OCI-LY3 (cell line): ENCODE data around the gene ACVRL1.

Experiments
- H2AFZ ChIP-seq: fragments of 200-600, 300-600 bp; shearing (Covaris generic); 2 replicates; pipeline ENCODE4 v1.6.0; 2014; ENCODE audit warnings: antibody characterized with exemption, low read depth, low read length
- H3K27ac ChIP-seq: fragments of 200-600, 300-600 bp; sonication (generic); 2 replicates; pipeline ENCODE4 v1.5.1; 2014; ENCODE audit warnings: mild to moderate bottlenecking, low read length, moderate library complexity, mixed read lengths
- H3K27me3 ChIP-seq: fragments of 200-600, 300-600 bp; sonication (generic); 2 replicates; pipeline ENCODE4 v1.6.1; 2014; ENCODE audit warnings: low read depth, low read length, mixed read lengths
- H3K36me3 ChIP-seq: fragments of 200-600, 300-600 bp; sonication (generic); replicated peaks from 2 replicates; pipeline ENCODE3; 2014; ENCODE audit warnings: low read depth, low read length, mixed read lengths
- H3K4me1 ChIP-seq: fragments of 300-600, 200-600 bp; sonication (generic); 2 replicates; pipeline ENCODE4 v1.6.1; 2014; ENCODE audit warnings: low read length, mixed read lengths
- H3K4me2 ChIP-seq: fragments of 200-600, 300-600 bp; sonication (generic); 2 replicates; pipeline ENCODE4 v1.6.1; 2014; ENCODE audit warnings: low read length, mixed read lengths
- H3K4me3 ChIP-seq: fragments of 300-600, 200-600 bp; sonication (generic); 2 replicates; pipeline ENCODE4 v1.5.1; 2014; ENCODE audit warnings: antibody characterized with exemption, mild to moderate bottlenecking, low read length, moderate library complexity
- H3K79me2 ChIP-seq: fragments of 300-600, 200-600 bp; shearing (Covaris generic); 2 replicates; pipeline ENCODE4 v1.6.1; 2014; ENCODE audit warnings: mild to moderate bottlenecking, low read length, mixed read lengths
- H3K9ac ChIP-seq: fragments of 300-600, 200-600 bp; shearing (Covaris generic); 2 replicates; pipeline ENCODE4 v1.6.0; 2014; ENCODE audit warnings: mild to moderate bottlenecking, low read length, moderate library complexity
- H3K9me3 ChIP-seq: fragments of 200-600, 300-600 bp; shearing (Covaris generic); 2 replicates; pipeline ENCODE4 v1.6.1; 2014; ENCODE audit warnings: low read length, mixed read lengths; ENCODE audit not compliant: insufficient read depth
- H4K20me1 ChIP-seq: fragments of 200-600, 300-600 bp; sonication (generic); 2 replicates; pipeline ENCODE4 v1.6.1; 2016; ENCODE audit warnings: low read length, mixed read lengths; ENCODE audit not compliant: insufficient read depth
- CTCF ChIP-seq: fragments of 200-600, 300-600 bp; sonication (generic); IDR thresholded peaks from 2 replicates; pipeline ENCODE4 v1.5.1; 2014; ENCODE audit warnings: antibody characterized with exemption, low read length, low read depth
- EZH2phosphoT487 ChIP-seq: fragments of 200-600 bp; shearing (Covaris generic); IDR thresholded peaks from 2 replicates; pipeline ENCODE4 v1.6.1; 2018; ENCODE audit warnings: antibody characterized with exemption, mixed run types, low read depth

The ACVRL1 gene

GRCh38 chr12:51868821-51869495 is 38.3 kb upstream of the ACVRL1 start:
- Histone ChIP-seq H3K9me3 (no peaks in the 10 kb centered on the region), H3K79me2 (no peaks in the 10 kb centered on the region), H3K4me1 (no peaks in the 10 kb centered on the region), H3K27ac (no peak overlapping the region), H3K27me3 (peaks cover 14% of the 10 kb centered on the region), H3K4me2 (no peak overlapping the region), H4K20me1 (no peaks in the 10 kb centered on the region), H3K9ac (no peak overlapping the region), H3K4me3 (no peak overlapping the region), H2AFZ (no peak overlapping the region), H3K36me3 (no peaks in the 10 kb centered on the region)
- TF ChIP-seq EZH2phosphoT487: no peak
- TF ChIP-seq CTCF: no peak

- TF ChIP-seq EZH2phosphoT487: no peak
- TF ChIP-seq CTCF: no peak
- Histone ChIP-seq H3K79me2 (no peaks in the 10 kb centered on the region), H3K9me3 (no peaks in the 10 kb centered on the region), H3K9ac (no peak overlapping the region), H3K4me3 (no peak overlapping the region), H3K4me1 (no peaks in the 10 kb centered on the region), H3K27ac (no peak overlapping the region), H3K36me3 (no peaks in the 10 kb centered on the region), H3K27me3 (peaks cover 14% of the 10 kb centered on the region), H3K4me2 (no peak overlapping the region), H4K20me1 (no peaks in the 10 kb centered on the region), H2AFZ (no peak overlapping the region)
These were observed 37.8 kb upstream of the ACVRL1 start for GRCh38 chr12:51869496-51869865.

DNA sequence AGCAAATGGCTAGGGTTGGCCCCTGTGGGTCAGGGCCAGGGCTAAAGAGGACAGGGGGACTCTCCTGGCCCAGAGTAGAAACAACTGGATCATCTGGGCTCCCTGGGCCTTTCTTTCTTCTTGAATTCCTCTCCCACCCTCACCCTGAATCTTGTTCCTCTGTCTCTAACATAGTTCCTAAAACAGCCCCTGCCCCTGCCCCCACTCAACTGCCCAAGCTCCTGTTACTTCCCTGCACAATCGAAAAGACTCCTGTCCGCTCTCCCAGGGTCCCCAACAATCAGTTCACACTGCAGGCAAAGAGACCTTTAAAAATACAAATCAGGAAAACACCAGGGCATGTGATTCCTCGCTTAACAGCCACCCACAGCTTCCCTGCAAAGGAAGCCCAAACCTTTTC is 37.4 kb upstream of the ACVRL1 start:
- H3K36me3 ChIP-seq: no peaks in the 10 kb centered on the region
- H3K4me3 ChIP-seq: no peak overlapping the region
- TF ChIP-seq EZH2phosphoT487 (no peak), CTCF (no peak)
- H4K20me1 ChIP-seq: no peaks in the 10 kb centered on the region
- no peak overlapping the region for H3K27ac ChIP-seq
- H3K9ac ChIP-seq: no peak overlapping the region
- no peaks in the 10 kb centered on the region for H3K9me3 ChIP-seq
- H3K4me2 ChIP-seq: no peak overlapping the region
- H3K4me1 ChIP-seq: no peaks in the 10 kb centered on the region
- no peaks in the 10 kb centered on the region for H3K79me2 ChIP-seq
- H2AFZ ChIP-seq: no peak overlapping the region
- peaks cover 14% of the 10 kb centered on the region for H3K27me3 ChIP-seq

DNA sequence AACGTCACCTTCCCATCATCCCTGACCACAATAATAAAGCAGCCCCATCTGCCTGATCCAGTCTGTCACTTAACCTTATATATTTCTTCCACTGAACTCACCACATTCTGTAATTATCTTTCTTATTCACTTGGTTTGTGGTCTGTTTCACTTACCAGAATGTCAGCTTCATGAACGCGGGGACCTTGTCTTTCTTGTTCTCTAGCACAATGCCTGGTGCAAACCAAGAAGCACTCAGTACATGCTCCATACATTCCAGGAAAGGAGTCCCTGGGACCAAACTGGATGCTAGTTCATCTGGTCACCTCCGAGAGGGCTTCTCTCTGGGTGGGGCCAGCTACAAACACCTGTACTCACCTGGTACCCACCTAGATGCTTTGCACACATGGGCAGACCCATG is 36.8 kb upstream of the ACVRL1 start:
- H2AFZ ChIP-seq: no peak overlapping the region
- H3K4me1 ChIP-seq: 0 out of 2 replicates have a peak, but pooled peaks cover under 1% of the 10 kb centered on the region
- H3K9ac ChIP-seq: no peak overlapping the region
- no peaks in the 10 kb centered on the region for H3K36me3 ChIP-seq
- H3K79me2 ChIP-seq: no peaks in the 10 kb centered on the region
- no peak overlapping the region for H3K27ac ChIP-seq
- no peak for TF ChIP-seq CTCF
- no peak for TF ChIP-seq EZH2phosphoT487
- H3K4me2 ChIP-seq: no peak overlapping the region
- H4K20me1 ChIP-seq: no peaks in the 10 kb centered on the region
- H3K27me3 ChIP-seq: peaks cover 14% of the 10 kb centered on the region
- no peak overlapping the region for H3K4me3 ChIP-seq
- H3K9me3 ChIP-seq: no peaks in the 10 kb centered on the region
